HG03108 (cell line): Measurements from ENCODE around the gene FAM90A1.
"Not testable (repeated sequence)": the region's sequence is repeated elsewhere in the genome, so short reads cannot be mapped to it uniquely, and the experiment has no call there.

Experiments used
- ATAC-seq: cut with Tn5 transposase; IDR thresholded peaks from one replicate; pipeline ENCODE4 v1.9.1; 2021; ENCODE audit warnings: moderate library complexity; ENCODE audit not compliant: unreplicated experiment

Gene FAM90A1

GRCh38 chr12:8179989-8180585 lies 47.3 kb downstream of the FAM90A1 start:
- not testable (repeated sequence) for ATAC-seq

- ATAC-seq: not testable (repeated sequence)
Measured at GRCh38 chr12:8172911-8173310, 54.5 kb downstream of the FAM90A1 start.
